Hematopoietic multipotent progenitor cell treated with erythropoietin and hydrocortisone succinate and interleukin-3 and kit ligand, for 15 days (in vitro differentiated cells): Measurements from ENCODE around the gene UGT1A8.
"Not testable (repeated sequence)": the region's sequence is repeated elsewhere in the genome, so short reads cannot be mapped to it uniquely, and the experiment has no call there.

Experiments used
- DNase-seq: peaks from one replicate; pipeline ENCODE4 v3.0.0-alpha.2; 2015; ENCODE audit warnings: low spot score

Gene UGT1A8

GRCh38 chr2:233688341-233688740, 70.9 kb downstream of the UGT1A8 start:
- DNase-seq: no peak

GRCh38 chr2:233689031-233689430, 71.6 kb downstream of the UGT1A8 start:
- DNase-seq: no peak

DNA sequence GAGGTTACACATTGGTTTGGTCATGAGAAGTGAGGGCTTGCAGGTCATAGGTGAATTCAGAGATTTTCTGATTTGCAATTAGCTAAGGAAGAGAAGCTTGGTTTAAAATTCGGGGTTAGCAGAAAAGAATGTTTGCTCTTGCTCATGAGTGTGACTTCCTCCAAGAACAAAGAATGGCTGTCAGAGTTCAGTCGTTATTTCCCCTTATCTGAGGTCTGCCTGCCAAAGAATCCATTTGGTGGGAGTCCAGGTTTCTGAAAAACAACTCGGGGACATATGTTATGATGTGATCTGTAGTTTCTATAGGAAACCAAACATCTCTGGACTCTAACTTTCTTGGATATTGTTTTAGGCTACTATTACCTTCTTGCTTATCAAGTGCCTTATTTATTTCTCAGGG, 72.1 kb downstream of the UGT1A8 start:
- DNase-seq: no peak

- no peak for DNase-seq
These were observed 73.0 kb downstream of the UGT1A8 start for GRCh38 chr2:233690444-233690843.

DNA sequence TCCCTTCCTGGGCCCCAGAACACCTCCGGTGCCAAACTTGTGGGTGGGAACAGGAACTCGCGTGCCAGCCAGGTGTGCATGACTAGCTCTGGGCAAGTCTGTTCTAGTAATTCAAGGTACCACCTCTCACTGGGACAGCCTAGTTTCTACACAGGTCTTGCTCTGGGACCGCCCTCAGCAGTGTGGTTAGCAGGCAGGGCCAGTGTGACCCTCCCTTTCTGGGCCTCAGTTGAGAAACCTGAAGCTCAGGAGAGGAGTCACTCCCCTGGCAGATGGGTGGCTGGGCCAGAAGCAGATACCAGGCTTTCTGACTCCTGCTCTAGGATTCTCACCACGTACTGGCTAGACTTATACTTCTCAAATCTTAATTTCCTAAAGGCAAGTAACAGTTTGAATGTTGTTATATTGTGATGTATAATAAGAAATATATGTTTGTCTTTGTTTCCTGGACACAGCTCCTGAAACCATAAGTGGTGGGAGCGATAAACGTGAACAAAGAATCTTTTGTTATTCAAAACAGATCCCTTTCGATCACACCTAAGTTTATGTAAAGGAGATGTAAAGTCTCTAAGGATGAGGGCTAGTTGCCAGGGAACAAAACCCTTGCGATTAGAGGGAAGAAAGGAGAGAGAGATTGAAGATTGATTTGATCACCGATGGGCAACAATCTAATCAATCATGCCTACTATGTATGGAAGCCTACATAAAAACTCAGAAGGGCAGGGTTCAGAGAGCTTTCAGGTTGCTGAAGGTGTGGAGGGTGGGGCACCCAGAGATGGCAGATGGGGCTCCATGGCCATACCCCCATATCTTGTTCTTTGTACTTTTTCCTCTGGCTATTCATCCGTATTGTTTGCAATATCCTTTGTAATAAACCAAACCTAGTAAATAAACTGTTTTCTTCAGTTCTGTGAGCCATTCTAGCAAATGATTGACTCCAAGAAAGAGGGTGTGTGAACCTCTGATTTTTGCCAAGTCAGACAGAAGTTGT, 74.3 kb downstream of the UGT1A8 start:
- no peak for DNase-seq

DNA sequence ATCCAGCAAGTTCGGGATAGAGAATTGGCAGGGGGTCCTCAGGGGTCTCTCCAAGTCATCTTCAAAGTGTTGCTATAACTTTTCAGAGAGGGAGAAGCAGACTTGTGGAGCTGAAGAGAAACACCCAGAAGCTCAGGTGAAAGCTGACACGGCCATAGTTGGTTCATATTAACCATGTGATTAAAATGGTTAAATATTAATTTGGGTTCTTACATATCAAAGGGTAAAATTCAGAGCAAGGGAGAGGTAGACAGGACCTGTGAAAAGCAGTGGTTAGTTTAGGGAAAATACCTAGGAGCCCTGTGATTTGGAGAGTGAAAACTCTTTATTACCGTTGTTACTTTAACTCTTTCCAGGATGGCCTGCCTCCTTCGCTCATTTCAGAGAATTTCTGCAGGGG, 75.2 kb downstream of the UGT1A8 start, which contains the start of gene UGT1A6:
UGT1A6 (plus strand) TSS at position 243 of the 400 bp plus-strand sequence; CDS start at position 358, 115 bp downstream.
- no peak for DNase-seq

DNA sequence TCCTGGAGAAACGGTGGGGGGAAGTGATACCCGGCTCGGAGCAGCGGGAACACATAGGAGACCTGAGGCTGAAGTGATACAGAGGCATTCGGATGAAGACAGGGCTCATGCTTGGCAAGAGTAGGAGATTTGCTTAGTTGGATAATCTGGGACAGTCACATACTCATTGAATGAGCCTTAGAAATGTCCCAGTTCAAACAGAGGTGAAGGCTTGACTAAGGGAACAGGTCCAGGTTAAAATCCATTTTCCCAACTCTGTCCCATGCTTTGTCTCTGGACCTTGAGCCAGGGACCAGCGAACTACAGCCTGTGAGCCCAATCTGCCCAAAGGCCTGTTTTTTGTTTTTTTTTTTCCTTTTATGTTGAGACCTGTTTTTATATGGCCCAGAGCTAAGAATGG, 76.5 kb downstream of the UGT1A8 start:
- no peak for DNase-seq

GRCh38 chr2:233698740-233699139, 81.3 kb downstream of the UGT1A8 start:
- DNase-seq: no peak

DNA sequence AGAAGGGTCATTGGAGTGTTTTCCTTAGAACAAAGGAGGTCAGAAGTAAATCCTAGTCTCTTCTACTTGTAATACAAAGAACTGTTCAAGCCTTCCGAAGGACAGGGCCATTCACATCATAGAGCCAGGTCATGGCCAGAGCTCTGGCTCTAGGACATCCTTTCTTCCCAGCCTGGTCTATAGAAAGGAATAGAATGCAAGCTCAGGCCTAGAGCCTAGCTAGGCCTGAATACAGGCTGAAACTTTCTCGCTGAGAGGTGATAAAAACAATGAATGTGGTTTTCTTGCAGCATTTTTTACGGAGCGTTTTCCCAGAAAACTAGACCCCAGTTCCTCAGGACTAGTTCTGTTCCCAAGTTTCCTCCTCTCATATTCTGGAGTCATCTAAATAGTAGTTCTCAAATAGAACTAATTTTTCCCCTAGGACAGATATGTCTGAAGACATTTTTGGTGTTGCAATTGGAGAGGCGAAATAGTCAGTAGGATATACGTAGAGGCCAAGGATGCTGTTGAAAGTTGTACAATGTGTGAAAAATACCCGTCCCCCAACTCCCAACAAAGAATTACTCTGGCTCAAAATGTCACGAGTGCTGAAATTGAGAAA, 82.1 kb downstream of the UGT1A8 start:
- no peak for DNase-seq

DNA sequence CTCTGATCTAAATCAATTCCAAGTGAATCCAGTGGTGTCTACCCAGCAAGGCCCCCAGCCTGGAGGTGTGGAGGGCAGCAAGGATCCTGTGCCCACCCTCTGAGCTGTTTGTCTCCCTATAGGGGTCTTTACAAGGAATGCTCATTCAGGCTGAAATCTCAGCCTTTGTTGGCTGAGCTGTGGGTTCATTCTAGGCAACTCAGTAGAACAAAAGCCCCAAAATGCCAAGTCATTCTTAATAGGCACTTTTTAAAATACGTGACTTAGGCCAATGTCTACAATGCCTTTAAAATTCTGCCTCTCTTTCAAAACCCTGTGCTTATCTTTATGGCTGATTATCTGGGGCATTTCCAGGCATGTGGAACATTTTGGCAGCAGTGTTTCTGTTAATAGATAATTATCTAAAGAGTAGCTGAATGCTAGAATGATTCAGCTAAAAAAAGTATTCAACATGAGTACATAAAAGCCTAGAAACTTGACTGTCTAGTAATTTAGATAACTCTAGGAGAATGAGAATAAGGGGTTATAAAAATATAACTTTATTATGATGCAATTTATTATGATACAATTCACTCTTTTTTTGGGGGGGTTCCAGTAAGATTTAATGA, 82.7 kb downstream of the UGT1A8 start:
- peak; percentile 9 for DNase-seq

DNA sequence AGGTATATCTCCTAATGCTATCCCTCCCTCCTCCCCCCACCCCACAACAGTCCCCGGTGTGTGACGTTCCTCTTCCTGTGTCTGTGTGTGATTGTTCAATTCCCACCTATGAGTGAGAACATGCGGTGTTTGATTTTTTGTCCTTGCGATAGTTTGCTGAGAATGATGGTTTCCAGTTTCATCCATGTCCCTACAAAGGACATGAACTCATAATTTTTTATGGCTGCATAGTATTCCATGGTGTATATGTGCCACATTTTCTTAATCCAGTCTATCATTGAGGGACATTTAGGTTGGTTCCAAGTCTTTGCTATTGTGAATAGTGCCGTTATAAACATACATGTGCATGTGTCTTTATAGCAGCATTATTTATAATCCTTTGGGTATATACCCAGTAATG, 83.4 kb downstream of the UGT1A8 start:
- DNase-seq: not testable (repeated sequence)

GRCh38 chr2:233702238-233702637, 84.8 kb downstream of the UGT1A8 start:
- no peak for DNase-seq

GRCh38 chr2:233705911-233706506, 88.6 kb downstream of the UGT1A8 start:
- no peak for DNase-seq

- DNase-seq: no peak
These were observed 89.3 kb downstream of the UGT1A8 start for GRCh38 chr2:233706720-233707119.

DNA sequence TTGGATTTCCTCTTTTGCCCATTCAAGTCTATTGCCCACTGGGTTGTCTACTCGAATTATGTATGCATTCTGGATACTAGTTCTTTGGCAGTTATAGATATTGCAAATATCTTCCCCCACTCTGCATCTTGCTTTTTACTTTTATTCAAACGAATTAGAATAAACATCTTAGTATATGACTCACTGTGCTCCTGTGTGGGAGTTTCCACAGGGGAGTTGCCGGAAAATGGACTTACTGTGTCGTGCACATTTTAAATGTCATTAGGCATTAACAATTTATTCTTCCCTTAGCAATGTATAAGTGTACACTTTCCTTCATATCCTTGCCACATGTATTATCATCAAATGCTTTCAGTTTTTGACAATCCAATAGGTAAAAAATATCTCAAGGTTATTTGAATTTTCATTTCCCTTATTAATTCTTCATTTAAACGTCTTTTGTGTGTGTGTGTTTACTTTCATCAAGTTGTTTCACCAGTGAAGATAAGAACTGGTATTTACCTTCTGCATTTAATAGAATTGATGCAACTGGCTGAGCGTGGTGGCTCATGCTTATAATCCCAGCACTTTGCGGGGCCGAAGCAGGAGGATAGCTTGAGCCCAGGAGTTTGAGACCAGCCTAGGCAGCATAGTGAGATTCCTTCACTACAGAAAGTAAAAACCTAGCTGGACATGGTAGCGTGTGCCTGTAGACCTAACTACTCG, 90.7 kb downstream of the UGT1A8 start:
- DNase-seq: no peak

- DNase-seq: no peak
These were observed 91.5 kb downstream of the UGT1A8 start for GRCh38 chr2:233708942-233709341.

DNA sequence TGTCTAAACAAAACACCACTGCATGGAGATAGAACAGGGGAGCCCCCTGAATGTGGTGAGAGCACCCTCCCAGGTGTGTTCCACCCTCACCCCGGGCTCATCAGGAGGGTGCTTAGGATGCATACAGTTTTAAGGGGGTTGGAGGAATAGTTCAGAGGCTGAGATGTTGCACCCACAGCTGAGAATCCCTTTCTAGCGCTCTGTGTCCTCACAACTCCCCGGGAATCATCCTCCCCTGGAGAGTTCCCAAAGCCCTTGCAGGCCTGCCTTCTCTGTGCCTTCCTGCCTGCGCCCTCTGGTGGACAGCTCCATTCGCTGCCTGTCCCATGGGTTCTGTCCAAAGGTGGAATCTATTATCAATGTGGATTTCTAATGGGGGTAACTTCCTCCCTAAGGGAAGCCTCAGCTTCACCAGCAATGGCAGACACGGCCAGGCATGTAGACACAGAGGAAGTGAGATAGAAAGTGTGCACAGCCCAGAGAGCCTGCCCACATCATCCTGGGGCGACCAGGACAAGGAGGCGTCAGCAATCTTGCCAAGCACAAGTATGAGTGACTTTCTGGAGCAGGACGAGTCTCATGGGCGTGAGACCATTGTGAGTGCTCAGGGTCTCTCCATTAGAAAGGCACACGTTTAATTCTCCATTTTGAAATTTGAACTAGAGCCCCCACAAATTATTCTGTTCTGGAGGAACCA, 94.0 kb downstream of the UGT1A8 start:
- DNase-seq: peak; percentile 58

DNA sequence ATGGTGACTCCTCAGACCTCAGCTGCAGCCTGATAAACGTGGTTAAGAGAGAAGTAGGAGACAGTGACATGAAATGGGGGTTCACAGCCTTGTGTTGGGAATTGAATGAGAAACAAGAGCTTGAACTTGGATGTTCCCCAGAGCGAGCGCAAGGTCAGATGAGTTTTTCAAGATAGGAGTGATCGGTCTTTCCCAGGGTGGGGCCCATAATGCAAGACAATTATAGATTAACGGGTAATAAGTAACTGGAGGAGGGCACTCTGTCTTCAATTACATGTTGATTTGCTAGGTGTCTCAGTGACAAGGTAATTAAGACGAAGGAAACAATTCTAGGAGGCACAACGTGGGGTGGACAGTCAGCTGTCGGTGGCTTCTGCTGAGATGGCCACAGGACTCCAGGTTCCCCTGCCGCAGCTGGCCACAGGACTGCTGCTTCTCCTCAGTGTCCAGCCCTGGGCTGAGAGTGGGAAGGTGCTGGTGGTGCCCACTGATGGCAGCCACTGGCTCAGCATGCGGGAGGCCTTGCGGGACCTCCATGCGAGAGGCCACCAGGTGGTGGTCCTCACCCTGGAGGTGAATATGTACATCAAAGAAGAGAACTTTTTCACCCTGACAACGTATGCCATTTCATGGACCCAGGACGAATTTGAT, 95.3 kb downstream of the UGT1A8 start, which contains the start of gene UGT1A5:
UGT1A5 (plus strand) TSS at position 297 of the 651 bp plus-strand sequence; CDS start at position 382, 85 bp downstream.
- DNase-seq: no peak

DNA sequence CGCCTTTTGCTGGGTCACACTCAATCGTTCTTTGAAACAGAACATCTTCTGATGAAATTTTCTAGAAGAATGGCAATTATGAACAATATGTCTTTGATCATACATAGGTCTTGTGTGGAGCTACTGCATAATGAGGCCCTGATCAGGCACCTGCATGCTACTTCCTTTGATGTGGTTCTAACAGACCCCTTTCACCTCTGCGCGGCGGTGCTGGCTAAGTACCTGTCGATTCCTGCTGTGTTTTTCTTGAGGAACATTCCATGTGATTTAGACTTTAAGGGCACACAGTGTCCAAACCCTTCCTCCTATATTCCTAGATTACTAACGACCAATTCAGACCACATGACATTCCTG, 95.8 kb downstream of the UGT1A8 start:
- DNase-seq: no peak

GRCh38 chr2:233714121-233714520, 96.7 kb downstream of the UGT1A8 start:
- DNase-seq: no peak

GRCh38 chr2:233718552-233718951, 101.1 kb downstream of the UGT1A8 start, which contains the start of gene UGT1A4:
UGT1A4 (plus strand) TSS chr2:233718736; CDS start chr2:233718821, 85 bp downstream.
- DNase-seq: no peak
